IPS-18c (cell line): ENCODE results near the gene ENO2.

Experiments used
- H3K4me3 ChIP-seq: 2 replicates; pipeline ENCODE4 v1.7.0; 2013; ENCODE audit warnings: low read depth, mild to moderate bottlenecking, low read length, moderate library complexity; ENCODE audit not compliant: insufficient read depth
- H3K9me3 ChIP-seq: one replicate; pipeline ENCODE4 v1.6.1; 2013; ENCODE audit warnings: mild to moderate bottlenecking, low read length, moderate library complexity; ENCODE audit not compliant: control insufficient read depth, insufficient read depth

Gene ENO2

GRCh38 chr12:6938353-6939190 is 24.2 kb downstream of the ENO2 start:
- Histone ChIP-seq H3K9me3 (no peaks in the 10 kb centered on the region), H3K4me3 (peak overlapping the region; percentile 41; the same call in 1 of the 2 replicates)

DNA sequence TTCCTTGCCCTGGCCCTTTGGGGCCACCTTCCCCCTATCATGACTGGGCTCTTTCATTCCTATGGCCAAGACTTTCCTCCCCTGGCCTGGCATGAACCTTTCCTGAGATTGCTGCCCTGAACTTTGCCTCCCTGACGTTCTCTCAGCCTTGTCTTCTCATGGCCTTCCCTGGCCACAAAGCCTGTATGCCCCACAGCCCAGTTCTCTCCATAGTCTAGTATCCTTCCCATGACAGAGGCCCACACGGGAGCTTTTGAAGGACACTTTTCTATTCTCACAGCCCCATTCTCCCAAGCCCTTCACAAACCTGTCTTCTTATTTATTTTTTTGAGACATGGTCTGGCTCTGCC is 24.8 kb downstream of the ENO2 start:
- Histone ChIP-seq H3K4me3 (no peak overlapping the region), H3K9me3 (no peaks in the 10 kb centered on the region)

GRCh38 chr12:6941267-6941666 is 26.9 kb downstream of the ENO2 start:
- no peak overlapping the region for H3K4me3 ChIP-seq
- H3K9me3 ChIP-seq: no peaks in the 10 kb centered on the region

DNA sequence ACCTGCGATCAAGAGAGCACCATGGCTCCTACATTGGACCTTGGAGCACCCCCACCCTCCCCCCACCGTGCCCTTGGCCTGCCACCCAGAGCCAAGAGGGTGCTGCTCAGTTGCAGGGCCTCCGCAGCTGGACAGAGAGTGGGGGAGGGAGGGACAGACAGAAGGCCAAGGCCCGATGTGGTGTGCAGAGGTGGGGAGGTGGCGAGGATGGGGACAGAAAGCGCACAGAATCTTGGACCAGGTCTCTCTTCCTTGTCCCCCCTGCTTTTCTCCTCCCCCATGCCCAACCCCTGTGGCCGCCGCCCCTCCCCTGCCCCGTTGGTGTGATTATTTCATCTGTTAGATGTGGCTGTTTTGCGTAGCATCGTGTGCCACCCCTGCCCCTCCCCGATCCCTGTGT is 27.4 kb downstream of the ENO2 start:
- Histone ChIP-seq H3K9me3 (no peaks in the 10 kb centered on the region), H3K4me3 (no peak overlapping the region)

GRCh38 chr12:6942331-6942665 is 27.9 kb downstream of the ENO2 start:
- H3K9me3 ChIP-seq: no peaks in the 10 kb centered on the region
- H3K4me3 ChIP-seq: 0 out of 2 replicates have a peak overlapping the region, but pooled peaks have one; percentile 1

DNA sequence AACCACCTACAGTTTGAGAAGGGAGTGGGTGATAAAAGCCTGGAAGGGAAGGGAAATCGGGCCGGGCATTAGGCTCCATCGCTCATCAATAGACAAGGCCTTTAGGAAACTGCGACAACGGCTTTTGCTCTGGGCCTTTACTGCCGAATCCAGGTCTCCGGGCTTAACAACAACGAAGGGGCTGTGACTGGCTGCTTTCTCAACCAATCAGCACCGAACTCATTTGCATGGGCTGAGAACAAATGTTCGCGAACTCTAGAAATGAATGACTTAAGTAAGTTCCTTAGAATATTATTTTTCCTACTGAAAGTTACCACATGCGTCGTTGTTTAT is 29.0 kb downstream of the ENO2 start:
- no peaks in the 10 kb centered on the region for H3K9me3 ChIP-seq
- H3K4me3 ChIP-seq: peak overlapping the region; percentile 38; the same call in 1 of the 2 replicates

GRCh38 chr12:6943722-6944380 is 29.5 kb downstream of the ENO2 start, which contains the start of the genes C12orf57 and RNU7-1:
TSS of gene C12orf57 (plus strand) at chr12:6944022. CDS start at chr12:6944122, 100 bp downstream.
TSS of gene RNU7-1 (plus strand) at chr12:6943816.
- Histone ChIP-seq H3K4me3 (peak within 1 kb of the TSS; percentile 83), H3K9me3 (no peaks in the 10 kb centered on the region)

- peak overlapping the region; percentile 83 for H3K4me3 ChIP-seq
- H3K9me3 ChIP-seq: no peaks in the 10 kb centered on the region
Observed at GRCh38 chr12:6944381-6945186, 30.2 kb downstream of the ENO2 start.

- peak overlapping the region; percentile 40 for H3K4me3 ChIP-seq
Observed at GRCh38 chr12:6945613-6946012, 31.2 kb downstream of the ENO2 start.

DNA sequence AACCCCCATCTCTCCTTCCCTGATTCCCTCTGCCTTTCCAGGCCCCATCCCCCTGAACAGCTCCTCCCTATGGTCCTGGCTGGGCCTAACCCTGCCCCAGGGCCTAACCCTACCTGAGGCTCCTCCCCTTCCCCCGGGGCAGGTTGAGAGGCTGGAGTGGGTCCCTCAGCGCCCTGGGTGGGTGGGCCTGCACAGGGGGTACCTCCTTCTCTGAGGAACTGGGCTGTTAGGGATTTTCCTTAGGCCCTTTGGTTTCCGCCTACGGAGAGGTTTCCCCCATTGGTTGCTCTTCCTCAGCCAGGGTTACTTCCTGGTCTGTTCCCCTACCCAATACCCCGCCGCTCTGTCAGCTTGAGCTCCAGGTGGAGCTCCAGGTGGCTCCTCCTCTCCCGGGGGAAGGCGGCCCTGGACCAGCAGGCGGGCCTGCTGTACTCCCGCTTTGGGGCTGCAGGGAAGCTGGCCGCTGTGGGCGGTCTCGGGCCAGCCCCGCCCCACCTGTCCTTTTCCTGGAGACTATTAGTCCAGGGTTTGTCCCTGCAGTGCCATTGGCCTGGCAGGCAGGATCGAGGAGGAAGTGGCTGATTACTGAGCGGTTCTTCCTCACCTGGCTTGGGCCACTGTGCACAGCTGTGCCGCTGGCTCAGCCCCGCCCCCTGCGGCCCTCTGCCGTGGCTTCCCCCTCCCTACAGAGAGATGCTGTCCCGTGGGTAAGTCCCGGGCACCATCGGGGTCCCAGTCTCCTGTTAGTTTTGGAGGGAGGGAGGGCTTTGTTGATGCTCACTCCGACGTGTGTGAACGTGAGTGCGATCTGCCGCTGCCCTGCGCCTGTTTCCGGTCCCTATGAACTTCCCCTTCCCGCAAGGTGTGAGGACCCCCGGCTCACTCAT is 31.9 kb downstream of the ENO2 start:
- Histone ChIP-seq H3K4me3 (peak overlapping the region; percentile 67), H3K9me3 (no peaks in the 10 kb centered on the region)

More at GRCh38 chr12:6945613-6946012, 31.2 kb downstream of the ENO2 start:
- H3K9me3 ChIP-seq: no peaks in the 10 kb centered on the region

- peak overlapping the region; percentile 67 for H3K4me3 ChIP-seq
Observed at GRCh38 chr12:6946920-6947374, 32.6 kb downstream of the ENO2 start.

GRCh38 chr12:6947615-6948014 is 33.2 kb downstream of the ENO2 start:
- no peak overlapping the region for H3K4me3 ChIP-seq

More at GRCh38 chr12:6946920-6947374, 32.6 kb downstream of the ENO2 start:
- H3K9me3 ChIP-seq: no peaks in the 10 kb centered on the region

DNA sequence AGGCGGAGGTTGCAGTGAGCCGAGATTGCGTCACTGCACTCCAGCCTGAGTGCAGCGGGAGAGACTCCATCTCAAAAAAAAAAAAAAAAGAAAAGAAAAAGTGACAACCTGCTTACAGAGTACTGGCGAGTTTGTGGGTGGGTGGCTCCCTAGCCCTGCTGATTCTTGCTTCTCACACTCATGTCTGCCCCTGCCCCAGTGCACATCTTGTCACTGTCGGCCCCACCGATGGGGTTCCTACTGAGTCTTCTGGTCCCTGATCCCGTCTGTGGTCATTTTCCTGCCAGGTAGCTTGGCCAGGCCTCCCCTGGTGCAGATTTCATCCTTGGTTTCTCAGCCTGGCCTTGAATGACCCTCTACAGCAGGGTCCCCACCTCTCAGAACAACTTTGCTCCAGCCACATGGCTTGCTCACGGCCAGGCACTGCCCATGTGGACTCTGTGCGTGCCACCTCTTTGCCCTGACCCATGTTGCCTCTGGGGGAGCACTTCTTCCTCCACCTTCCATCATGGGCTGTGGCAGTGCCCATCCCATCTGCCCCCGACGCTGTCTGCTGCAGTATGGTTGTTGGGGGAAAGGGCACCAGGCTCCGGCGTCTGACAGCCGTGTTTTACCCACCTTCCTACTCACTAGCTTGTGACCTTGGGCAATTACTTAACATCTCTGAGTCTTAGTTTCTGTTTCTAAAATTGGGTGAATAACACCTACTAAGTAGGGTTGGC is 34.7 kb downstream of the ENO2 start:
- Histone ChIP-seq H3K4me3 (no peak overlapping the region), H3K9me3 (no peaks in the 10 kb centered on the region)

More at GRCh38 chr12:6947615-6948014, 33.2 kb downstream of the ENO2 start:
- H3K9me3 ChIP-seq: no peaks in the 10 kb centered on the region

- Histone ChIP-seq H3K9me3 (no peaks in the 10 kb centered on the region), H3K4me3 (no peak overlapping the region)
Observed at GRCh38 chr12:6950401-6950801, 36.0 kb downstream of the ENO2 start.

DNA sequence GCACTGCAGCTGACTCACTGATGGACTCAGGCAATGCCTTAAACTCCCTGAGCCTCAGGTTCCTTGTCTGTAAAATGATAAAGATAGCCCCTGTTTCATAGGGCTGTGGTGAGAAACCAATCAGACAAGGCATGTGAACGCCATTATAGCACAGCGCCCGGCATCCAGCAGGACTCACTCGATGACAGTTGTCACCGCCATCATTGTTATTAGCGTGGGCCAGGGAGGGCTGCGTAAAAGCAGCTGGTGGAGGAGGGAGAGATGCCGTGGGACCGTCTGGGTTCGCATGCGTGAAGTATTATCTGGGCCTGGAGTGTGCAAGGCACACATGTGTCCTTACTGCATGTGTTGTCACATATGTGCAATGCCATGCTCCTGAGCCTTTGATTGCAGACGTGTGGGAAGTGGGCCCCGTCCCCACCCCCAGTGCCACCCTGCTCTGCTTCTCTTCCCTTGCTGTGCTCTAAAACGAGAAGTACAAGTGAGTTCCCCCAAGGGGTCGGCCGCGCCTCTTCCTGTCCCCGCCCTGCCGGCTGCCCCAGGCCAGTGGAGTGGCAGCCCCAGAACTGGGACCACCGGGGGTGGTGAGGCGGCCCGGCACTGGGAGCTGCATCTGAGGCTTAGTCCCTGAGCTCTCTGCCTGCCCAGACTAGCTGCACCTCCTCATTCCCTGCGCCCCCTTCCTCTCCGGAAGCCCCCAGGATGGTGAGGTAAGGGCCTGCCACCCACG is 36.6 kb downstream of the ENO2 start, which contains the start of gene PTPN6:
Gene PTPN6 (plus strand): TSS at position 546 of the 730 bp plus-strand sequence. CDS start 157 bp downstream, at position 703.
- no peak within 1 kb of the TSS for H3K4me3 ChIP-seq
- H3K9me3 ChIP-seq: no peaks in the 10 kb centered on the region
